Brain pericyte (primary cell): ENCODE results near the gene KCNA3.

Experiments
- DNase-seq: peaks from one replicate; pipeline ENCODE4 v3.0.0-alpha.2; 2012; ENCODE audit warnings: low read depth, low spot score

Gene KCNA3

GRCh38 chr1:110674337-110675059 is at the start of gene KCNA3:
TSS of gene KCNA3 (minus strand) at chr1:110674940. CDS start at chr1:110674809, 131 bp downstream.
- no peak for DNase-seq

DNA sequence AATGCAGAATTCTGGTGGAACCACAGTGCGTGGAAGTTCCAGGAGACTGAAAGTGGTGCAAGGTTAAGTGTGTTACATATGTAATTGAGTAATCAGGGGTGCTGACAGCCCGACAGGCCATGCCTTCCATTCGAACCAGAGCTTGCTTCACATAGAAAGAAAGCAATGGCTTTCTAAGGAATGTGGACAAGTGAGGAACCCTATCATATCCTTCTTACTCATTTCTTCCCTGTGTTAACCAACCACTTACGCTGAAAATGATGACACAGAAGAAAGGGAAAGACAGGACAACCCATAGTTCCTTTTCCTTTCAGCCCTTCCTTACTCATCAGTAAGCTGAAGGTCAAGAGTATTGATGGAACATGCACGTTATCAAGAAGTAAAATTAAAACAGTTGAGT is 48.1 kb upstream of the KCNA3 start:
- no peak for DNase-seq

DNA sequence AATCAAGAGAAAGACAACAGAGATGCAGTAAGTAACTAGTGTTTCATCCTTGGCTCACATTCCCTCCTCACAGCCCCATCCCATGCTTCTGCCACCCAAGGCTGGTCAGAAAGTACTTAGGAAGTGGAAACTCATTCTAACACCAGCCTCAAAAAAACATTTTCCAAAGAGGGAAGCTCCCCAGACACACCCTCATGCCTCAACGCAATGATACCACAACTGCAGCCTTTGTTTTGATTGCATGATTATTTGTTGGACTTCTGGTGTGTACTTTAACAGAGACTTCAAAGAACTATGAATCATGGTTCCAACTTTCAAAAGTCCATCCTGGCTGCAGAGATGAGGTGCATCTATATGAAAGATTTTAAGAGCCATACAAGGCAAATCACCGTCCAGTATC is 45.2 kb upstream of the KCNA3 start:
- DNase-seq, result no peak

- DNase-seq, result no peak
Measured at GRCh38 chr1:110718452-110718851, 43.7 kb upstream of the KCNA3 start.

- DNase-seq, result no peak
Measured at GRCh38 chr1:110717179-110717578, 42.4 kb upstream of the KCNA3 start.

DNA sequence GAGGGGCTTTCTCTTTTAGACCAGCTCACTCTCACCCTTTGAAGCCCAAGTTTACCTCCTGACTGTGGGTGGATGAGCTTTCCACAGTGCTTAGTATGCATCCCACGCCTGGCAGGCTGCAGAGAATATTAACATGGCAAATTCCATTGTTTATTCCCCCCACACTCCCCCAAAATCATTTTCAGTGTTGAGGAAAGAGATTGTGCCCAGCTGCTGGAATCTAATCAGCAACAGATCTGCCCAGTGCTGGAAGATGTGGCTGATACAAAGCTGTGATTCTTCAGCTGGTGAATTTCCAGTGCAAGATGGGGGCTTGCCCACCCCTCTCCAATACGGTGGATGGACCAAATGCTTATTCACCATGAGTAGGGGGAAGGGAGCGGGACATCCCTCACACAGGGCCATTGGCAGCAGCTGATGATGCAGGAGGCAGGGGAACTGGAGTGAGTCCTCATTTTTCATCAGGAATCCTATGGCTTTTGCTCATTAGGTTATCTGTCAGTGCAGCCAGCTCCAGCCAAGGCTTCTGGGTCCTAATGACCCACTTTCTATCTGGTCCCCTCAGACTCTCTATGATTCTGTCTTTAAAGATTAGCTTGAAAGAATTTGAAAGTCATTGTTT is 39.7 kb upstream of the KCNA3 start:
- no peak for DNase-seq

GRCh38 chr1:110713221-110713620 is 38.5 kb upstream of the KCNA3 start:
- DNase-seq, result no peak

DNA sequence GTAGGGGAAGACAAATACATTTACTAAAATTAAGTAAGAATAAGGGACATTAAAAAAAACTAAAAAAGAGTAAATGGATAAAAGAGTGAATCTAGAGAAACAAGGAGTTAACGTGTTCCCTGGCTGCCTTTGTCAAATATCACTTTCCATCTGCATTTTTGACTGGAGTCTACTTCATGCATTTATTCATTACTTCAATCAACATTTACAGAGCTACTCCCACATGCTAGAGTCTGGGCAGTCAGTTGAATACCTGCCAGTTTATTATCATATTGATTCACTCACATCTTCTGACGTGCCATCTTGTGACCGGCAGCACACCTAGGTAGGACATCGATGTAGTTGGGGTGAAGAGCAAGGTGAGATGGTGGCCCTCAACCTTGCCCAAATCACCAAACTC is 35.6 kb upstream of the KCNA3 start:
- DNase-seq, result no peak

GRCh38 chr1:110708974-110709440 is 34.3 kb upstream of the KCNA3 start:
- no peak for DNase-seq

GRCh38 chr1:110707232-110707631 is 32.5 kb upstream of the KCNA3 start:
- DNase-seq, result no peak

DNA sequence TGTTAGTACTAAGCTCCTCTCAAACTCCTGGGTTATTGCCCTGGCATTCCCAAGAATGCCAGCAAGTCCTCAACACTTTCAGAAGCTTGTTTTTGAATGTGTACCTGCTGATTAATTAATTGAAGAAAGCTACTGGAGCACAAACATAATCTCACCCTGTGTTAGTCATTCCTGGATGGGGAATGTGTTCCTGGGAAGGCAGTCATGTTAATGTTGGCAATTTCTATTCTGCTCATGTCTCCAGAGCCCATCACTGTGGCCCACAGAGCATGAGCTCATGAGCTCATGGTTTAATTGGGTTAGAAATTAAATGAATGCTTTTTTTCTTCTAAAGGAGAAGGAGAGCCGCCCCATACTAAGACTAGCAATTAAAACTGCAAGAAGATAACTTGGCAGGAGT is 31.9 kb upstream of the KCNA3 start:
- DNase-seq, result no peak

DNA sequence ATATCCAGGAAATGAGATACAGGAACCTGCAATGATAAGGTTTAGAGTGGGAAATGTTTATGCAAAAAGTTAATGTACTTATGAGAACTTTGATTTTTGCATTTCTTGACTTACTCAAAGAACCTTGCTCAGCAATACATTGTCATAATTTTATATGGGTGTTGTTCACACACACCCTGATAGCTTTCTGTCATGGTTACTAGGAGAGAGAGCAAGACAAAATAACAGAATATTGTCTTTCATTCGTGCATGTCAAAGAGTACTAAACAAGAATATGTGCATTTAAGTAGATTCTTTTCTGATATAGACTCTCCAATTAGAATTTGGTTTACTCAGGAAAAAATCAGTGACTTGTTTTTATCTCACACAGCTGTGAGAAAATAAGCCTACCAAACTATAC is 27.5 kb upstream of the KCNA3 start:
- DNase-seq, result no peak

DNA sequence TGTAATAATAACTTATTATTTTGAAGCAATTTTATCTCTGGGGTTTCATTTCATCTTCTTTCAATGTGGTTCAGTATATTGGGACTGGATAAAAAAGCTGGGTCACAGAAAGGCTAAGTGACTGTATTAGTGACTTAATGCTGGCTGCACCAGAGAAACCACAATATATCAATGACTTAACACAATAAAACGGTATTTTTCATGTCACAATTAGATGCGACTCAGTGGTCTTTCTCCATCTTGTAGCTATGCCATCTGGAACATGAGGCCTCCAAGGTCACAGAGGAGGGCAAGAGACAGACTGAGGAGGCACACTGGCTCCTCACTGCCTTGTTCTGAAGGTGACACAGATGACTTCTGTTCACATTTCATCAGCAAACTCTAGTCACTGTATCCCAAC is 26.0 kb upstream of the KCNA3 start:
- DNase-seq, result no peak

- no peak for DNase-seq
Measured at GRCh38 chr1:110697606-110698005, 22.9 kb upstream of the KCNA3 start.

DNA sequence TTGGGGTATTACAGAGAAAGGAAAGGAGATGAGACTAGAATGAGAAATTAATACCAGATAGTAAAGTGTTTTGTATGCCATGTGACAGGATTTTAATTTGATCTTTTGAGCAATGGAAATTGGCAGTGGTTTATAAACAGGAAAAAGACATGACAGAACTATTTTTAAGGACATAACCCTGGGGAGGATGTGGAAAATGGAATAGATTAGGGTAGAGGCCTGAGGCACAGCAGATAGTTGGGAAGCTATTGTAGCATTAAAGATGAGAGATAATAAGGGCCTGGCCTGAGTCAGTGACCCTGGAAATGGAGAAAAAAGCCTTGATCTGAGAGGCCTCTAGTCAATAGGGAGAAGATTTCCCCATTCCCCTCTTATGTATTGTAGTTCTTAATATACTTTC is 22.1 kb upstream of the KCNA3 start:
- DNase-seq, result no peak

DNA sequence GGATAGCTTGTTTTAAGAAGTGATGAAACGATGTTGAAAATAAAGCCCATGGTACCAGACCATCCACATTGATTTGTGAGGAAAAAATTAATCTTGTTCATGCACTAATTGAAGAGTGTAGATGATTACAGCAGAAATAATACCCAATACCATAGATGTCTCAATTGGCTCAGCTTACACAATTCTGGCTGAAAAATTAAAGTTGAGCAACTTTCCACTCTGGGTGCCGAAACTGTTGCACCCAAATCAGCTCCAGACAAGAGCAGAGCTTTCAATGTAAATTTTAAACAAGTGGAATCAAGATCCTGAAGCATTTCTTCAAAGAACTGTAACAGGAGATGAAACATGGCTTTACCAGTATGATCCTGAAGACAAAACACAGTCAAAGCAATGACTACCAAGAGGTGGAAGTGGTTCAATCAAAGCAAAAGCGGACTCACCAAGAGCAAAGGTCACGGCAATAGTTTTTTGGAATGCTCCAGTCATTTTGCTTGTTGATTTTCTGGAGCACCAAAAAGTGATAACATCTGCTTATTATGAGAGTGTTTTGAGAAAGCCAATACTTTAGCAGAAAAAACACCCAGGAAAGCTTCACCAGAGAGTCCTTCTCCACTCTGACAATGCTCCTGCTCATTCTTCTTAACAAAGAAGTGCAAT is 16.1 kb upstream of the KCNA3 start:
- no peak for DNase-seq

GRCh38 chr1:110689868-110690267 is 15.1 kb upstream of the KCNA3 start:
- DNase-seq, result no peak

DNA sequence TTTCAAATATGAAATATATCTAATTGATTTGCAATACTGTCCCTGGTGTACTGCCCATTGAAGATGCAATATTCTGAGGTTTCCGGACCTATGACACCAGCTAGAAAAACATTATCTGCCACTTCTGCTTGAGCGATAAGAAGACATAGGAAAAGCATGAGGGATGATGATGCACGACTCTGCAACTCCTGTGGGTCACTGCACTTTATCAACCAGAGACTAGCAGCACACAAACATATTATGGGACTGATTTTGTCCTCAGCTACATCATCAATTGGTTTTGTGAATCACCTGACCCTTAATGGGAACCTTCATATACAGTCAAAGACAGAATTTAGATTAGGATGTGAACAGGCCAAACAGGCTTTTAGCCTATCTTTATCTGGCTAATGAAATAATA is 13.8 kb upstream of the KCNA3 start:
- DNase-seq, result no peak

- DNase-seq, result no peak
Measured at GRCh38 chr1:110687250-110687649, 12.5 kb upstream of the KCNA3 start.

DNA sequence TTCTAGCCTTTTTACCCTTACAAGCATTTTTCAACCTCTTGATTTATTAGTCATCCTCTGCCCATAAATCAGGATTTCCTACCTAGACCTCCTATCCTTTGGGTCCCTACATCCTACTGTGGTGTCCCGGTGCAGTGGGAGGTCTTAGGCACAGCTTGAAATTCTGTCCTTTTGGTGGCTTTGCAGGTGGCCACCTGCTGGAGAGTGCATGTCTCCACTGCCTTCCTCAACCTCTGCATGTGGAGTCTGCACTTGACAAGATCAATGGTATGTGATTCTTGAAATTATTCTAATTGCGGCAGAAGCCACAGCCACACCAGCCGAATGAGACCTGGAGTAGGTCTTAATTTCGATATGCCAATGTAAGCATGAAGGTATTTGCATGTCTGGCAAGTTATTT is 11.4 kb upstream of the KCNA3 start:
- no peak for DNase-seq

DNA sequence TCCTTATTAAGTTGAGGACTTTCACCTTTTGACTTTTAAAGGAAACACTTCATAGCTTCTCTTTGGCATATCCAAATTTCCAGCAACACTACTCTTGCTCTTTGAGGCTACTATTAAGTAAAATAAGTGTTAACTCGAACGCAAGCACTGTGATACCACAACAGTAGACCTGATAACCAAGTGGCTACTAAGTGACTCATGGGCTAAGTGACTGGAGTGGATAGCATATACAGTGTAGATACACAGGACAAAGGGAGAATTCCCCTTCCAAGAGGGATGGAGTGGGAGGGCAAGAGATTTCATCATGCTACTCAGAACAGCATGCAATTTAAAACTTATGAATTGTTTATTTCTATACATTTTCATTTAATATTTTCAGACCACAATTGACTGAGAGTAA is 9.8 kb upstream of the KCNA3 start:
- DNase-seq, result no peak

DNA sequence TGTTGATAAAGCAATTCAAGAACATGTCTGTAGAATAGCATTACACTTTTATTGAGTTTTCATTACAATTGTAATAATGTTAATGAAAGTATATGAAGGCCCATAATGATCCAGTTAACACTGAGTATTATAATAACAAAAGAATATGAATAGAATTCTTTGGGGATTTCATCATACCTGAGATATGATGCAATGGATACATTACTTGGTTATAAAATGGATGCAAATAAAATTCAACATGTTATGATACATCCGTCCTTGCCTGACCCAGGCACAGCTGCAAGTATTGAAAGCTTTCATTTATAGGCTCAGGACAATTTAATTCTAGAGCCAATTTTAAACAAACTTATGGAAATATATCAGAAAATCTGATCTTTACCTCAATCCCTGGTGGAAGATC is 8.2 kb upstream of the KCNA3 start:
- DNase-seq, result no peak
